Liver (tissue), 9 donors: ENCODE results near the gene NCOR1. TPM values are rescaled to one million over a fixed set of nuclear protein-coding genes. Genes with fewer than 3 reads are reported as not detected.
A peak's percentile ranks its signal among the peaks of the same experiment; 100 is the strongest.

Source experiments
- DNase-seq: peaks from one replicate; pipeline ENCODE4 v3.0.0-alpha.2; 2017; ENCODE audit warnings: low spot score
- H3K27ac ChIP-seq, 2 donors: one replicate each; pipeline ENCODE4 v1.7.0; 2013; ENCODE audit warnings: inconsistent platforms in 2 of 2, low read length in 2 of 2, control low read depth in 1 of 2, low read depth in 1 of 2, mild to moderate bottlenecking in 1 of 2
- H3K27me3 ChIP-seq, 4 donors: one replicate each; pipeline versions ENCODE4 v1.6.1 to v1.7.0; 2013; ENCODE audit warnings: low read length in 3 of 4, inconsistent platforms in 1 of 4, mild to moderate bottlenecking in 1 of 4, moderate library complexity in 1 of 4; ENCODE audit not compliant: control insufficient read depth in 4 of 4, insufficient read depth in 4 of 4
- H3K36me3 ChIP-seq, 4 donors: one replicate each; pipeline versions ENCODE4 v1.6.1 to v1.7.0; 2013; ENCODE audit warnings: low read length in 3 of 4, mild to moderate bottlenecking in 3 of 4, low read depth in 1 of 4, moderate library complexity in 1 of 4; ENCODE audit not compliant: control insufficient read depth in 4 of 4, insufficient read depth in 3 of 4
- H3K4me1 ChIP-seq, 4 donors: one replicate each; pipeline versions ENCODE4 v1.6.1 to v1.7.0; 2013; ENCODE audit warnings: low read length in 3 of 4, mild to moderate bottlenecking in 3 of 4, moderate library complexity in 1 of 4; ENCODE audit not compliant: control insufficient read depth in 4 of 4, insufficient read depth in 4 of 4
- H3K4me3 ChIP-seq, 3 donors: one replicate each; pipeline versions ENCODE4 v1.6.1 to v1.7.0; 2013; ENCODE audit warnings: low read length in 3 of 3, control low read depth in 1 of 3, low read depth in 1 of 3, mild to moderate bottlenecking in 1 of 3
- H3K9ac ChIP-seq, 2 donors: one replicate each; pipeline ENCODE4 v1.7.0; 2013; ENCODE audit warnings: low read length in 2 of 2, mild to moderate bottlenecking in 2 of 2, moderate library complexity in 2 of 2, control low read depth in 1 of 2, low read depth in 1 of 2
- H3K9me3 ChIP-seq, 4 donors: one replicate each; pipeline versions ENCODE4 v1.6.1 to v1.7.0; 2013; ENCODE audit warnings: low read length in 3 of 4; ENCODE audit not compliant: control insufficient read depth in 4 of 4
- EGR1 ChIP-seq, 2 donors: IDR thresholded peaks; 2 replicates each; pipeline ENCODE4 v1.6.1; 2016 to 2018; ENCODE audit warnings: antibody characterized with exemption in 2 of 2, low read depth in 2 of 2
- FOXA1 ChIP-seq: IDR thresholded peaks from 2 replicates; pipeline ENCODE4 v1.6.1; 2016; ENCODE audit warnings: antibody characterized with exemption
- GABPA ChIP-seq, 2 donors: IDR thresholded peaks in 1 of 2; conservative IDR thresholded peaks in 1 of 2; 2 replicates each; pipeline ENCODE4 v1.6.1; 2016; ENCODE audit warnings: antibody characterized with exemption in 2 of 2, mild to moderate bottlenecking in 1 of 2, moderate library complexity in 1 of 2
- HNF4A ChIP-seq, 2 donors: conservative IDR thresholded peaks; 2 replicates each; pipeline ENCODE4 v1.6.1; 2016; ENCODE audit warnings: antibody characterized with exemption in 2 of 2, mild to moderate bottlenecking in 2 of 2
- HNF4G ChIP-seq: IDR thresholded peaks from 2 replicates; pipeline ENCODE4 v1.6.1; 2016; ENCODE audit warnings: antibody characterized with exemption
- NR2F2 ChIP-seq: IDR thresholded peaks from 2 replicates; pipeline ENCODE4 v1.6.1; 2016; ENCODE audit warnings: antibody characterized with exemption
- RXRA ChIP-seq, 2 donors: IDR thresholded peaks; 2 replicates each; pipeline ENCODE4 v1.6.1; 2017 to 2018; ENCODE audit warnings: antibody characterized with exemption in 2 of 2, mild to moderate bottlenecking in 1 of 2
- TAF1 ChIP-seq: conservative IDR thresholded peaks from 2 replicates; pipeline ENCODE4 v1.6.1; 2016; ENCODE audit warnings: antibody characterized with exemption, mild to moderate bottlenecking
- YY1 ChIP-seq: IDR thresholded peaks from 2 replicates; pipeline ENCODE4 v1.6.1; 2016; ENCODE audit warnings: antibody characterized with exemption, mild to moderate bottlenecking
- WGBS: extraction: QIAGEN DNeasy Blood & Tissue Kit; methylation state at CpG from one replicate; pipeline ENCODE4 v1.1.7; 2013; 5-methylcytosine and 5-hydroxymethylcytosine counted together
- polyA plus RNA-seq, 2 donors: library from polyadenylated mRNA; stranded (reverse) in 1 of 2; unstranded in 1 of 2; fragments of 200-250 nt in 1 of 2; fragments of >200 nt in 1 of 2; fragmentation: Nextera tagmentation in 1 of 2; extraction: Ambion mirVana in 1 of 2; gene quantifications; one replicate each; pipeline versions ENCODE4 v1.2.1 to v1.2.3, GENCODE V29; 2013 to 2015
- total RNA-seq, 2 donors: library from RNA; depleted of rRNA; stranded (reverse); fragments of >200 nt; gene quantifications; one replicate each; pipeline ENCODE4 v1.2.3, GENCODE V29; 2014
- TF ChIP-seq, protein P1 (sequence below): fragments of 150-350 bp; IDR thresholded peaks from 2 replicates; pipeline ENCODE4 v1.5.1; 2017; ENCODE audit warnings: improper control_type of control experiment, low read depth, low read length; ENCODE audit not compliant: missing input control
- TF ChIP-seq, protein P2 (sequence below): IDR thresholded peaks from 2 replicates; pipeline ENCODE4 v1.6.1; 2016; ENCODE audit warnings: antibody characterized with exemption, mild to moderate bottlenecking
- TF ChIP-seq, protein P3 (sequence below): IDR thresholded peaks from 2 replicates; pipeline ENCODE4 v1.6.1; 2016; ENCODE audit warnings: antibody characterized with exemption
- donor health status: healthy.
- donor health status: healthy.
- donor health status: healthy.
- donor health status: healthy.
- donor health status: healthy.

NCOR1 gene
- total and polyA plus RNA-seq, 4 donors = 23.6 to 94.8 (median 77.0) TPM

DNA sequence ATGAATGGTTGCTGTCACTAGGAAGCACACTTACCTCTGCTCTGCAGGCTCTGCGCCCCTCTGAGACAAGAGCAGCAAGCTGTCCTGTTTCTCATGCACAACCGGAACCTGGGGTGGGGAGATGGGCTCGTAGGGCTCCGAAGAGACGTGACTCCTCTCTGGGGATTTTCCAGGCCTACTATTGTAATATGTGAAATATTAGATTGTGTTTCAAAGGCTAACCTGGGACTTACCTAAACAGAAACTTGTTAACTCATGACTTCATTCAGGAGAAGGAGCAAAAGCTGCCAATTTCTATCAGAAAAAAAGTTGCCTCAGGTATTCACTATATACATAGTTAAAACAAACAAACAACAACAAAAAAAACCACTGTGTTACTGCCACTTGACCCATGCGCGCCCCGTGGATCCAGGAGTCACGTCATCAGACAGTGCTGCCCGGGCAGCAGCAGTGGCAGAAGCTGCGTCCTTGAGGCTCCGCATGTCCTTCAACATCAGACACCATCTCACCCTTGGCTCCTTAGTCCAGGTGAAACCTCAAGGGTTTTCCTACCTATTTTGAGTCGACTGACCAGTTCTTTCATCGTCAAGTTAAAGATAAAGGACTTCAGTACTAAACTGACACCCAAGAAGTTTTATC is 166.4 kb downstream of the NCOR1 start:
- no peak overlapping the region for H3K27ac ChIP-seq
- DNase-seq = no peak
- no peaks in the 10 kb centered on the region for H3K9me3 ChIP-seq
- peaks cover 0 to 28% (median 22%) of the 10 kb centered on the region in 4 donors for H3K36me3 ChIP-seq
- no peak overlapping the region for H3K9ac ChIP-seq
- peaks cover 2 to 12% (median 7%) of the 10 kb centered on the region in 4 donors for H3K4me1 ChIP-seq
- H3K27me3 ChIP-seq = no peaks in the 10 kb centered on the region
- WGBS = 85% methylated on average over 14 of the region's 14 CpGs
- TF ChIP-seq HNF4A (conservative IDR thresholded peaks at IDR 0.05) (no peak), HNF4G (no peak), RXRA (IDR thresholded peaks at IDR 0.05) (no peak), YY1 (no peak)
- TF ChIP-seq, protein P1, sequence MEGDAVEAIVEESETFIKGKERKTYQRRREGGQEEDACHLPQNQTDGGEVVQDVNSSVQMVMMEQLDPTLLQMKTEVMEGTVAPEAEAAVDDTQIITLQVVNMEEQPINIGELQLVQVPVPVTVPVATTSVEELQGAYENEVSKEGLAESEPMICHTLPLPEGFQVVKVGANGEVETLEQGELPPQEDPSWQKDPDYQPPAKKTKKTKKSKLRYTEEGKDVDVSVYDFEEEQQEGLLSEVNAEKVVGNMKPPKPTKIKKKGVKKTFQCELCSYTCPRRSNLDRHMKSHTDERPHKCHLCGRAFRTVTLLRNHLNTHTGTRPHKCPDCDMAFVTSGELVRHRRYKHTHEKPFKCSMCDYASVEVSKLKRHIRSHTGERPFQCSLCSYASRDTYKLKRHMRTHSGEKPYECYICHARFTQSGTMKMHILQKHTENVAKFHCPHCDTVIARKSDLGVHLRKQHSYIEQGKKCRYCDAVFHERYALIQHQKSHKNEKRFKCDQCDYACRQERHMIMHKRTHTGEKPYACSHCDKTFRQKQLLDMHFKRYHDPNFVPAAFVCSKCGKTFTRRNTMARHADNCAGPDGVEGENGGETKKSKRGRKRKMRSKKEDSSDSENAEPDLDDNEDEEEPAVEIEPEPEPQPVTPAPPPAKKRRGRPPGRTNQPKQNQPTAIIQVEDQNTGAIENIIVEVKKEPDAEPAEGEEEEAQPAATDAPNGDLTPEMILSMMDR = no peak
- H3K4me3 ChIP-seq = no peak overlapping the region

DNA sequence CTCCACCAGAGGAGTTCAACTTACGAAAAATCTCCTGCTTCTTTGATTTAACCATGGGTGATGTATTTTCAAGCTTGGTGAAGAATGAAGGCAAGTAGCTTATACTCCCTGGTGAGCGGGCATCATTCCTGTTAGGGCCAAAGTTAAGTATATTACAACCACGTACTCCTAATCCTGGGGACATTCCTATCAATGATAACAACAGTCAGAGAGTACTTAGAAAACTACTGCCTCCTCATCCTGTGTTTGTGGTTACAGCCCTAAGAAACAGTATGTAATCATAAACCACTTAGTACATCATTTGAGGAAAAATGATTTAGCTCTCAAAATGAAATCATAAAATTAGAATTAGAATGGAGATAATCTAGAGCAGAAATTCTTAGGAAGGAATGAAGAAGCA is 168.4 kb downstream of the NCOR1 start:
- peaks cover 2 to 22% (median 10%) of the 10 kb centered on the region in 4 donors for H3K4me1 ChIP-seq
- H3K4me3 ChIP-seq = no peak overlapping the region
- no peak overlapping the region for H3K27ac ChIP-seq
- H3K36me3 ChIP-seq = peaks cover 0 to 43% (median 22%) of the 10 kb centered on the region in 4 donors
- no peaks in the 10 kb centered on the region for H3K27me3 ChIP-seq
- DNase-seq = no peak
- WGBS = 98% methylated on average over 3 of the region's 3 CpGs
- no peaks in the 10 kb centered on the region for H3K9me3 ChIP-seq
- TF ChIP-seq GABPA (IDR thresholded peaks at IDR 0.05 in 1 of 2, conservative IDR thresholded peaks at IDR 0.05 in 1 of 2) (no peak), TAF1 (no peak), NR2F2 (no peak), EGR1 (IDR thresholded peaks at IDR 0.05; ENCODE audit: low read depth in 2 of 2) (no peak)
- TF ChIP-seq, protein P2, sequence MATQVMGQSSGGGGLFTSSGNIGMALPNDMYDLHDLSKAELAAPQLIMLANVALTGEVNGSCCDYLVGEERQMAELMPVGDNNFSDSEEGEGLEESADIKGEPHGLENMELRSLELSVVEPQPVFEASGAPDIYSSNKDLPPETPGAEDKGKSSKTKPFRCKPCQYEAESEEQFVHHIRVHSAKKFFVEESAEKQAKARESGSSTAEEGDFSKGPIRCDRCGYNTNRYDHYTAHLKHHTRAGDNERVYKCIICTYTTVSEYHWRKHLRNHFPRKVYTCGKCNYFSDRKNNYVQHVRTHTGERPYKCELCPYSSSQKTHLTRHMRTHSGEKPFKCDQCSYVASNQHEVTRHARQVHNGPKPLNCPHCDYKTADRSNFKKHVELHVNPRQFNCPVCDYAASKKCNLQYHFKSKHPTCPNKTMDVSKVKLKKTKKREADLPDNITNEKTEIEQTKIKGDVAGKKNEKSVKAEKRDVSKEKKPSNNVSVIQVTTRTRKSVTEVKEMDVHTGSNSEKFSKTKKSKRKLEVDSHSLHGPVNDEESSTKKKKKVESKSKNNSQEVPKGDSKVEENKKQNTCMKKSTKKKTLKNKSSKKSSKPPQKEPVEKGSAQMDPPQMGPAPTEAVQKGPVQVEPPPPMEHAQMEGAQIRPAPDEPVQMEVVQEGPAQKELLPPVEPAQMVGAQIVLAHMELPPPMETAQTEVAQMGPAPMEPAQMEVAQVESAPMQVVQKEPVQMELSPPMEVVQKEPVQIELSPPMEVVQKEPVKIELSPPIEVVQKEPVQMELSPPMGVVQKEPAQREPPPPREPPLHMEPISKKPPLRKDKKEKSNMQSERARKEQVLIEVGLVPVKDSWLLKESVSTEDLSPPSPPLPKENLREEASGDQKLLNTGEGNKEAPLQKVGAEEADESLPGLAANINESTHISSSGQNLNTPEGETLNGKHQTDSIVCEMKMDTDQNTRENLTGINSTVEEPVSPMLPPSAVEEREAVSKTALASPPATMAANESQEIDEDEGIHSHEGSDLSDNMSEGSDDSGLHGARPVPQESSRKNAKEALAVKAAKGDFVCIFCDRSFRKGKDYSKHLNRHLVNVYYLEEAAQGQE = no peak
- TF ChIP-seq, protein P3, sequence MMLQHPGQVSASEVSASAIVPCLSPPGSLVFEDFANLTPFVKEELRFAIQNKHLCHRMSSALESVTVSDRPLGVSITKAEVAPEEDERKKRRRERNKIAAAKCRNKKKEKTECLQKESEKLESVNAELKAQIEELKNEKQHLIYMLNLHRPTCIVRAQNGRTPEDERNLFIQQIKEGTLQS = no peak
- H3K9ac ChIP-seq = no peak overlapping the region

DNA sequence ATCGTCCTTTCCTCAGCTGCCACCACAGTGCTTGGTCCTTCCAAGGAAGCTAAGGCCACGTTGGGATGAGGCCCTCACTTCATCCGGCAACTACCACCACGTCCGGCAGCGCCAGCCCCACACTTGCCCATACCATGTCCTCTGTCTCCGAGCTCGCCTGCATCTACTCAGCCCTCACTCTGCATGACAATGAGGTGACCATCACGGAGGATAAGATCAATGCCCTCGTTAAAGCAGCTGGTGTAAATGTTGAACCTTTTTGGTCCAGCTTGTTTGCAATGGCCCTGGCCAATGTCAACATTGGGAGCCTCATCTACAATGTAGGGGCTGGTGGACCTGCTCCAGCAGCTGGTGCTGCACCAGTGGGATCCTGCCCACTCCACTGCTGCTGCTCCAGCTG is 170.8 kb downstream of the NCOR1 start:
- H3K27ac ChIP-seq = peak overlapping the region in 1 of 2 donors; percentile 1
- no peak for DNase-seq
- 73% methylated on average over 10 of the region's 10 CpGs for WGBS
- no peak overlapping the region for H3K9ac ChIP-seq
- H3K9me3 ChIP-seq = no peaks in the 10 kb centered on the region
- H3K36me3 ChIP-seq = peaks cover 0 to 41% (median 22%) of the 10 kb centered on the region in 4 donors
- H3K27me3 ChIP-seq = no peaks in the 10 kb centered on the region
- TF ChIP-seq RXRA (IDR thresholded peaks at IDR 0.05) = peak; percentile 62 to 63
- TF ChIP-seq YY1 = peak; percentile 20
- TF ChIP-seq NR2F2 = no peak
- TF ChIP-seq HNF4A (conservative IDR thresholded peaks at IDR 0.05) = peak; percentile 6 to 36
- peak; percentile 83 for TF ChIP-seq FOXA1
- H3K4me3 ChIP-seq = no peak overlapping the region
- peaks cover 2 to 33% (median 18%) of the 10 kb centered on the region in 4 donors for H3K4me1 ChIP-seq
